ENCODE measurements around the gene RLN3.

DNA sequence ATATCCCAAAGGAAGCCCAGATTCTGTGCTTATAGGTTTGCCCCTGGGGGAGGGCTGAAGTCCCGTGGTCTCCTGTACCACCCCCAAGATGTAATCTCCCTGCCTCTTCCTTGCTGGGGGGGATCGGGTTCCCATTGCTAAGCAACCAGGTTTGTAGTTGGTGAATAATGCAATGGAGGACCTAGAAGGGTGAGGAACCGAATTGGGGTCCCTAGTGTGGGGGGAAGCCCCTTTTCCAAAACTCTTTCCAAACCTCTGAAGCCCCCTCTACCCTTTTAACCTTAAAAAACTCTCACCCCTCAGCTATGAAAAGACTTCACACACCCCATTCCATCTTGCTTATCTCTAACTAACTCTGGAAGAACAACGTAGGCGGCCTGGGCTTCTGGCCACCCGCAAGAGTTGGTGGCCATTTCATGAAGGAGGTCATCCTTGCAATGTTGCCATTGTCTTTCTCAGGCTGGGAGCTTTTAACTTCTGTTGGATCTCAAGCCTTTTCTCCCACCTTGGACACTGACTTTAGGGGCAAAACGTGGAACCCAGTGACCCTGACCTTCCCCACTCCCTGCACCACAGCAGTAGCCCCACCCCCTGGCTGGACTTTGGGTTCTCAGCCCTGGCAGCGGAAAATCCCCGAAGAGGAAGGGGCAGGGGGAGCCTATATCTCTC lies 33.3 kb downstream of the RLN3 start:
- TF ChIP-seq, protein P1, sequence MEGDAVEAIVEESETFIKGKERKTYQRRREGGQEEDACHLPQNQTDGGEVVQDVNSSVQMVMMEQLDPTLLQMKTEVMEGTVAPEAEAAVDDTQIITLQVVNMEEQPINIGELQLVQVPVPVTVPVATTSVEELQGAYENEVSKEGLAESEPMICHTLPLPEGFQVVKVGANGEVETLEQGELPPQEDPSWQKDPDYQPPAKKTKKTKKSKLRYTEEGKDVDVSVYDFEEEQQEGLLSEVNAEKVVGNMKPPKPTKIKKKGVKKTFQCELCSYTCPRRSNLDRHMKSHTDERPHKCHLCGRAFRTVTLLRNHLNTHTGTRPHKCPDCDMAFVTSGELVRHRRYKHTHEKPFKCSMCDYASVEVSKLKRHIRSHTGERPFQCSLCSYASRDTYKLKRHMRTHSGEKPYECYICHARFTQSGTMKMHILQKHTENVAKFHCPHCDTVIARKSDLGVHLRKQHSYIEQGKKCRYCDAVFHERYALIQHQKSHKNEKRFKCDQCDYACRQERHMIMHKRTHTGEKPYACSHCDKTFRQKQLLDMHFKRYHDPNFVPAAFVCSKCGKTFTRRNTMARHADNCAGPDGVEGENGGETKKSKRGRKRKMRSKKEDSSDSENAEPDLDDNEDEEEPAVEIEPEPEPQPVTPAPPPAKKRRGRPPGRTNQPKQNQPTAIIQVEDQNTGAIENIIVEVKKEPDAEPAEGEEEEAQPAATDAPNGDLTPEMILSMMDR (IDR thresholded peaks at IDR 0.05): no peak
- TF ChIP-seq POLR2A (IDR thresholded peaks at IDR 0.05): no peak

All from esophagus squamous epithelium (tissue), 4 donors.